ENCODE data around the gene B4GAT1.

- no peak for TF ChIP-seq EP300 (IDR thresholded peaks at IDR 0.05)
- TF ChIP-seq CTCF (IDR thresholded peaks at IDR 0.05), result no peak
Measured at GRCh38 chr11:66330931-66331330, 16.5 kb downstream of the B4GAT1 start.

All from tibial nerve (tissue), 4 donors.